ENCODE data around the gene HIVEP3.

The HIVEP3 gene

GRCh38 chr1:41769068-41769467 is 149.7 kb downstream of the HIVEP3 start:
- no peak overlapping the region for H3K27ac ChIP-seq (ENCODE audit: extremely low read depth, low read depth, low read length)
- POLR2A ChIA-PET = interaction anchor here (1.3 kb wide), 1 partner anchor 12 kb away, joined by 3 read pairs; no protein-coding TSS in a partner anchor

GRCh38 chr1:41768583-41768982 is 150.1 kb downstream of the HIVEP3 start:
- Histone ChIP-seq H3K9me3 (ENCODE audit: control insufficient read depth, insufficient read depth, low read depth, low read length) (no peaks in the 10 kb centered on the region), H3K27ac (ENCODE audit: extremely low read depth, low read depth, low read length) (no peak overlapping the region), H3K4me1 (ENCODE audit: control insufficient read depth, insufficient read depth, low read length) (no peaks in the 10 kb centered on the region), H3K4me3 (ENCODE audit: low read depth, low read length) (no peak overlapping the region), H3K36me3 (ENCODE audit: control insufficient read depth in 2 of 2, insufficient read depth in 1 of 2, low read length in 2 of 2) (no peaks in the 10 kb centered on the region)
- CTCF ChIA-PET = interaction anchor here (1.3 kb wide), 1 partner anchor 11 kb away, joined by 4 read pairs; no protein-coding TSS in a partner anchor
- POLR2A ChIA-PET = interaction anchor here (1.3 kb wide), 1 partner anchor 13 kb away, joined by 3 read pairs; no protein-coding TSS in a partner anchor
- TF ChIP-seq ZNF211 (tag by site-specific recombination; IDR thresholded peaks at IDR 0.05; ENCODE audit: low read depth) (no peak), KLF8 (tag by site-specific recombination; IDR thresholded peaks at IDR 0.05) (no peak), ZNF830 (tag by site-specific recombination; IDR thresholded peaks at IDR 0.05; ENCODE audit: low read depth) (no peak), ZNF157 (tag by site-specific recombination; IDR thresholded peaks at IDR 0.05) (no peak), ZNF791 (tag by site-specific recombination; IDR thresholded peaks at IDR 0.05) (no peak), SETDB1 (IDR thresholded peaks at IDR 0.05; ENCODE audit: insufficient read length, low read length) (no peak)
- TF ChIP-seq, protein P1, sequence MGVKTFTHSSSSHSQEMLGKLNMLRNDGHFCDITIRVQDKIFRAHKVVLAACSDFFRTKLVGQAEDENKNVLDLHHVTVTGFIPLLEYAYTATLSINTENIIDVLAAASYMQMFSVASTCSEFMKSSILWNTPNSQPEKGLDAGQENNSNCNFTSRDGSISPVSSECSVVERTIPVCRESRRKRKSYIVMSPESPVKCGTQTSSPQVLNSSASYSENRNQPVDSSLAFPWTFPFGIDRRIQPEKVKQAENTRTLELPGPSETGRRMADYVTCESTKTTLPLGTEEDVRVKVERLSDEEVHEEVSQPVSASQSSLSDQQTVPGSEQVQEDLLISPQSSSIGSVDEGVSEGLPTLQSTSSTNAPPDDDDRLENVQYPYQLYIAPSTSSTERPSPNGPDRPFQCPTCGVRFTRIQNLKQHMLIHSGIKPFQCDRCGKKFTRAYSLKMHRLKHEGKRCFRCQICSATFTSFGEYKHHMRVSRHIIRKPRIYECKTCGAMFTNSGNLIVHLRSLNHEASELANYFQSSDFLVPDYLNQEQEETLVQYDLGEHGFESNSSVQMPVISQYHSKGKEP (tag by site-specific recombination; IDR thresholded peaks at IDR 0.05) = no peak
- TF ChIP-seq, protein P2, sequence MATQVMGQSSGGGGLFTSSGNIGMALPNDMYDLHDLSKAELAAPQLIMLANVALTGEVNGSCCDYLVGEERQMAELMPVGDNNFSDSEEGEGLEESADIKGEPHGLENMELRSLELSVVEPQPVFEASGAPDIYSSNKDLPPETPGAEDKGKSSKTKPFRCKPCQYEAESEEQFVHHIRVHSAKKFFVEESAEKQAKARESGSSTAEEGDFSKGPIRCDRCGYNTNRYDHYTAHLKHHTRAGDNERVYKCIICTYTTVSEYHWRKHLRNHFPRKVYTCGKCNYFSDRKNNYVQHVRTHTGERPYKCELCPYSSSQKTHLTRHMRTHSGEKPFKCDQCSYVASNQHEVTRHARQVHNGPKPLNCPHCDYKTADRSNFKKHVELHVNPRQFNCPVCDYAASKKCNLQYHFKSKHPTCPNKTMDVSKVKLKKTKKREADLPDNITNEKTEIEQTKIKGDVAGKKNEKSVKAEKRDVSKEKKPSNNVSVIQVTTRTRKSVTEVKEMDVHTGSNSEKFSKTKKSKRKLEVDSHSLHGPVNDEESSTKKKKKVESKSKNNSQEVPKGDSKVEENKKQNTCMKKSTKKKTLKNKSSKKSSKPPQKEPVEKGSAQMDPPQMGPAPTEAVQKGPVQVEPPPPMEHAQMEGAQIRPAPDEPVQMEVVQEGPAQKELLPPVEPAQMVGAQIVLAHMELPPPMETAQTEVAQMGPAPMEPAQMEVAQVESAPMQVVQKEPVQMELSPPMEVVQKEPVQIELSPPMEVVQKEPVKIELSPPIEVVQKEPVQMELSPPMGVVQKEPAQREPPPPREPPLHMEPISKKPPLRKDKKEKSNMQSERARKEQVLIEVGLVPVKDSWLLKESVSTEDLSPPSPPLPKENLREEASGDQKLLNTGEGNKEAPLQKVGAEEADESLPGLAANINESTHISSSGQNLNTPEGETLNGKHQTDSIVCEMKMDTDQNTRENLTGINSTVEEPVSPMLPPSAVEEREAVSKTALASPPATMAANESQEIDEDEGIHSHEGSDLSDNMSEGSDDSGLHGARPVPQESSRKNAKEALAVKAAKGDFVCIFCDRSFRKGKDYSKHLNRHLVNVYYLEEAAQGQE (tag by site-specific recombination; IDR thresholded peaks at IDR 0.05) = no peak

More at GRCh38 chr1:41769068-41769467, 149.7 kb downstream of the HIVEP3 start:
- no peaks in the 10 kb centered on the region for H3K4me1 ChIP-seq (ENCODE audit: control insufficient read depth, insufficient read depth, low read length)
- CTCF ChIA-PET = no interaction called here
- no peaks in the 10 kb centered on the region for H3K36me3 ChIP-seq (ENCODE audit: control insufficient read depth in 2 of 2, insufficient read depth in 1 of 2, low read length in 2 of 2)
- no peak for TF ChIP-seq ZNF449 (tag by site-specific recombination; IDR thresholded peaks at IDR 0.05)
- TF ChIP-seq ZBTB1 (tag by site-specific recombination; IDR thresholded peaks at IDR 0.05) = no peak
- no peak for TF ChIP-seq ZNF280C (tag by site-specific recombination; IDR thresholded peaks at IDR 0.05)
- TF ChIP-seq ZNF121 (tag by site-specific recombination; IDR thresholded peaks at IDR 0.05) = no peak
- TF ChIP-seq GLI4 (tag by site-specific recombination; IDR thresholded peaks at IDR 0.05) = no peak
- no peak for TF ChIP-seq ZNF114 (tag by site-specific recombination; IDR thresholded peaks at IDR 0.05)
- TF ChIP-seq ZNF211 (tag by site-specific recombination; IDR thresholded peaks at IDR 0.05; ENCODE audit: low read depth) = no peak
- TF ChIP-seq ZNF560 (tag by site-specific recombination; IDR thresholded peaks at IDR 0.05; ENCODE audit: borderline replicate concordance) = no peak
- no peak for TF ChIP-seq ZNF221 (tag by site-specific recombination; IDR thresholded peaks at IDR 0.05; ENCODE audit: borderline replicate concordance)
- no peak for TF ChIP-seq ZNF148 (tag by site-specific recombination; IDR thresholded peaks at IDR 0.05; ENCODE audit: borderline replicate concordance)
- TF ChIP-seq YY1 (tag by site-specific recombination; IDR thresholded peaks at IDR 0.05) = no peak
- TF ChIP-seq ZNF776 (tag by site-specific recombination; IDR thresholded peaks at IDR 0.05; ENCODE audit: borderline replicate concordance) = no peak
- no peak for TF ChIP-seq ZNF623 (tag by site-specific recombination; IDR thresholded peaks at IDR 0.05)
- H3K4me3 ChIP-seq (ENCODE audit: low read depth, low read length) = no peak overlapping the region
- no peaks in the 10 kb centered on the region for H3K9me3 ChIP-seq (ENCODE audit: control insufficient read depth, insufficient read depth, low read depth, low read length)

Measured in HEK293 (cell line).